BJ (cell line): ENCODE measurements around the gene NCOA1. TPM values are rescaled to one million over a fixed set of nuclear protein-coding genes. Genes with fewer than 3 reads are reported as not detected.

ENCODE experiments used
- CTCF ChIA-PET: fragments of 350-600 bp; formaldehyde crosslinking; extraction: SDS; loops from one replicate; lab custom pipeline; 2021; ENCODE audit warnings: antibody characterized with exemption, inconsistent platforms; lab: Yijun Ruan, JAX
- POLR2A ChIA-PET: fragments of 300-600 bp; sonication (Branson Sonifier 250); formaldehyde crosslinking; extraction: SDS; loops from one replicate; lab custom pipeline; 2021; ENCODE audit warnings: antibody characterized with exemption; lab: Charles Lee
- DNase-seq: peaks from one replicate; pipeline ENCODE4 v3.0.0-alpha.2; 2011; ENCODE audit warnings: low read depth
- H3K27me3 ChIP-seq: 2 replicates; pipeline ENCODE4 v1.6.0; 2011; ENCODE audit warnings: low read length; ENCODE audit not compliant: control insufficient read depth, insufficient read depth
- H3K36me3 ChIP-seq: 2 replicates; pipeline ENCODE4 v1.5.1; 2011; ENCODE audit warnings: low read length; ENCODE audit not compliant: control insufficient read depth, insufficient read depth
- H3K4me3 ChIP-seq: 2 replicates; pipeline ENCODE4 v1.5.1; 2011; ENCODE audit warnings: low read depth, mild to moderate bottlenecking, control low read depth, low read length
- CTCF ChIP-seq: IDR thresholded peaks from 2 replicates; pipeline ENCODE4 v1.5.1; 2011; ENCODE audit warnings: low read depth, mild to moderate bottlenecking, control low read depth, inconsistent platforms, low read length, moderate library complexity; ENCODE audit not compliant: insufficient read depth
- polyA plus RNA-seq: library from polyadenylated mRNA; depleted of rRNA; stranded (reverse); fragments of >200 nt; gene quantifications from 2 replicates; pipeline ENCODE4 v1.2.3, GENCODE V29; 2011

NCOA1 gene
- polyA plus RNA-seq, 1 experiment: 16.0 TPM

GRCh38 chr2:24511894-24512293 lies 20.8 kb downstream of the NCOA1 start:
- no peak overlapping the region for H3K4me3 ChIP-seq
- no peak for TF ChIP-seq CTCF
- ChIA-PET POLR2A (no interaction called here), CTCF (interaction anchor here (1.0 kb wide), 1 partner anchor 16 kb away, joined by 3 read pairs; no protein-coding TSS in a partner anchor)
- H3K27me3 ChIP-seq: no peaks in the 10 kb centered on the region
- no peak for DNase-seq
- H3K36me3 ChIP-seq: no peaks in the 10 kb centered on the region

- Histone ChIP-seq H3K36me3 (no peaks in the 10 kb centered on the region), H3K4me3 (no peak overlapping the region), H3K27me3 (no peaks in the 10 kb centered on the region)
- DNase-seq: no peak
- CTCF ChIA-PET: interaction anchor here (1.0 kb wide), 1 partner anchor 15 kb away, joined by 3 read pairs; no protein-coding TSS in a partner anchor
- POLR2A ChIA-PET: no interaction called here
- no peak for TF ChIP-seq CTCF
These were observed 21.4 kb downstream of the NCOA1 start for GRCh38 chr2:24512404-24512803.

- TF ChIP-seq CTCF: no peak
- H3K36me3 ChIP-seq: no peaks in the 10 kb centered on the region
- ChIA-PET CTCF (interaction anchor here (1.0 kb wide), 1 partner anchor 15 kb away, joined by 3 read pairs; no protein-coding TSS in a partner anchor), POLR2A (no interaction called here)
- no peak overlapping the region for H3K4me3 ChIP-seq
- no peaks in the 10 kb centered on the region for H3K27me3 ChIP-seq
- no peak for DNase-seq
These were observed 21.8 kb downstream of the NCOA1 start for GRCh38 chr2:24512831-24513230.

GRCh38 chr2:24513281-24514071 lies 22.4 kb downstream of the NCOA1 start:
- Histone ChIP-seq H3K4me3 (no peak overlapping the region), H3K27me3 (no peaks in the 10 kb centered on the region), H3K36me3 (no peaks in the 10 kb centered on the region)
- no peak for DNase-seq
- ChIA-PET POLR2A (no interaction called here), CTCF (no interaction called here)
- no peak for TF ChIP-seq CTCF

GRCh38 chr2:24514820-24515219 lies 23.8 kb downstream of the NCOA1 start:
- CTCF ChIA-PET: no interaction called here
- POLR2A ChIA-PET: no interaction called here

More at GRCh38 chr2:24514820-24515219, 23.8 kb downstream of the NCOA1 start:
- H3K36me3 ChIP-seq: no peaks in the 10 kb centered on the region
- no peak for DNase-seq
- TF ChIP-seq CTCF: no peak
- H3K4me3 ChIP-seq: no peak overlapping the region
- H3K27me3 ChIP-seq: no peaks in the 10 kb centered on the region
